Testis (tissue), 3 donors: ENCODE measurements around the gene EIF4A3. TPM values are rescaled to one million over a fixed set of nuclear protein-coding genes. Genes with fewer than 3 reads are reported as not detected.

ENCODE experiments used
- DNase-seq: peaks from one replicate; pipeline ENCODE4 v3.0.0-alpha.2; 2019
- H3K27ac ChIP-seq, 2 donors: fragments of 200-600 bp; sonication (generic); one replicate each; pipeline ENCODE4 v1.5.1; 2019
- H3K27me3 ChIP-seq: fragments of 200-600 bp; sonication (generic); one replicate; pipeline ENCODE4 v1.5.1; 2019
- H3K36me3 ChIP-seq: fragments of 200-600 bp; sonication (generic); one replicate; pipeline ENCODE4 v1.5.1; 2017; ENCODE audit warnings: low read depth; ENCODE audit errors: missing control alignments
- H3K4me1 ChIP-seq: fragments of 200-600 bp; sonication (generic); one replicate; pipeline ENCODE4 v1.5.1; 2019
- H3K4me3 ChIP-seq, 2 donors: fragments of 200-600 bp; sonication (generic); one replicate each; pipeline ENCODE4 v1.5.1; 2017 to 2019
- H3K9me3 ChIP-seq: fragments of 200-600 bp; sonication (generic); one replicate; pipeline ENCODE4 v1.5.1; 2017
- POLR2A ChIP-seq: fragments of 450-650 bp; IDR thresholded peaks from one replicate; pipeline ENCODE4 v1.6.1; 2017; ENCODE audit warnings: antibody characterized with exemption, mild to moderate bottlenecking, moderate library complexity
- WGBS, 2 donors: methylation state at CpG; one replicate each; pipeline ENCODE4 v1.1.5; 2018; 5-methylcytosine and 5-hydroxymethylcytosine counted together
- intact Hi-C: fragments of 100-400 bp; cut with DNase I; formaldehyde crosslinking; loops from one replicate; pipeline ENCODE4 v1.15.1; 2023; ENCODE audit warnings: low total_unique reads
- polyA plus RNA-seq: library from polyadenylated mRNA; stranded (reverse); fragments of 350-450 nt; fragmentation: Illumina TruSeq; extraction: RNeasy Lipid Tissue Mini Kit (QIAGEN cat#74804); gene quantifications from one replicate; pipeline ENCODE4 v1.2.3, GENCODE V29; 2014; ENCODE audit warnings: low read depth, low replicate concordance; ENCODE audit not compliant: insufficient read depth
- total RNA-seq, 2 donors: library from RNA; depleted of rRNA; stranded (reverse); fragments of >200 nt; gene quantifications; one replicate each; pipeline ENCODE4 v1.2.3, GENCODE V29; 2016
- TF ChIP-seq, protein P1 (sequence below), 3 experiments: fragments of 450-650 bp in 2 of 3; fragments of 200-600 bp in 1 of 3; sonication (generic) in 1 of 3; IDR thresholded peaks; one replicate each; pipeline ENCODE4 v1.5.1; 2016 to 2019; ENCODE audit warnings: antibody characterized with exemption in 3 of 3, mild to moderate bottlenecking in 2 of 3, moderate library complexity in 1 of 3

Gene EIF4A3
- total and polyA plus RNA-seq, 3 donors from 2014 or later = 67.1 to 99.3 (median 85.6) TPM

DNA sequence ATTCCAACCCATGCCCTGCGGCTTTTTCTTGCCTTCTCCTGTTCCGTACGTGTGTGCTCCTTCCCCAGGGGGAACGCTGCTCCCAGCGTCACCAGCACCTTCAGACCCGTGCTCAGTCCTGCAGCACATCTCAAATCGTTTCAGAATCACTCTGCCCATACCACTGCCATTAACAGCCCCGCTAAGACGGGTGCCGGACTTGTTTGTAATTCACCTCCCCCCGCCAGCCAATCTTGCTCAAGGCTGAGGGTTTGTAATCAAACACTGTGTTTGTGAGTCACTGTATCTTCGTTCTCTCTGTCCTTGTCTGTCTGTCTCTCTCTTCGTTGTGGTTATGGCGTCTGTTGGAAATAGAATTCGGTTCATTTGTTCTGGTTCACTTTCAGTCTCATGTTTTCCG lies 40.2 kb upstream of the EIF4A3 start:
- DNase-seq = no peak
- no peak overlapping the region for H3K27ac ChIP-seq
- TF ChIP-seq POLR2A = no peak
- TF ChIP-seq, protein P1, sequence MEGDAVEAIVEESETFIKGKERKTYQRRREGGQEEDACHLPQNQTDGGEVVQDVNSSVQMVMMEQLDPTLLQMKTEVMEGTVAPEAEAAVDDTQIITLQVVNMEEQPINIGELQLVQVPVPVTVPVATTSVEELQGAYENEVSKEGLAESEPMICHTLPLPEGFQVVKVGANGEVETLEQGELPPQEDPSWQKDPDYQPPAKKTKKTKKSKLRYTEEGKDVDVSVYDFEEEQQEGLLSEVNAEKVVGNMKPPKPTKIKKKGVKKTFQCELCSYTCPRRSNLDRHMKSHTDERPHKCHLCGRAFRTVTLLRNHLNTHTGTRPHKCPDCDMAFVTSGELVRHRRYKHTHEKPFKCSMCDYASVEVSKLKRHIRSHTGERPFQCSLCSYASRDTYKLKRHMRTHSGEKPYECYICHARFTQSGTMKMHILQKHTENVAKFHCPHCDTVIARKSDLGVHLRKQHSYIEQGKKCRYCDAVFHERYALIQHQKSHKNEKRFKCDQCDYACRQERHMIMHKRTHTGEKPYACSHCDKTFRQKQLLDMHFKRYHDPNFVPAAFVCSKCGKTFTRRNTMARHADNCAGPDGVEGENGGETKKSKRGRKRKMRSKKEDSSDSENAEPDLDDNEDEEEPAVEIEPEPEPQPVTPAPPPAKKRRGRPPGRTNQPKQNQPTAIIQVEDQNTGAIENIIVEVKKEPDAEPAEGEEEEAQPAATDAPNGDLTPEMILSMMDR (IDR thresholded peaks at IDR 0.05) = no peak
- H3K27me3 ChIP-seq = no peaks in the 10 kb centered on the region
- H3K36me3 ChIP-seq = no peaks in the 10 kb centered on the region
- intact Hi-C loops = no loop called here
- H3K4me3 ChIP-seq = no peak overlapping the region
- peaks cover 3% of the 10 kb centered on the region for H3K4me1 ChIP-seq
- 81 to 85% methylated on average over 16 of the region's 16 CpGs for WGBS, 2 donors
- no peaks in the 10 kb centered on the region for H3K9me3 ChIP-seq

DNA sequence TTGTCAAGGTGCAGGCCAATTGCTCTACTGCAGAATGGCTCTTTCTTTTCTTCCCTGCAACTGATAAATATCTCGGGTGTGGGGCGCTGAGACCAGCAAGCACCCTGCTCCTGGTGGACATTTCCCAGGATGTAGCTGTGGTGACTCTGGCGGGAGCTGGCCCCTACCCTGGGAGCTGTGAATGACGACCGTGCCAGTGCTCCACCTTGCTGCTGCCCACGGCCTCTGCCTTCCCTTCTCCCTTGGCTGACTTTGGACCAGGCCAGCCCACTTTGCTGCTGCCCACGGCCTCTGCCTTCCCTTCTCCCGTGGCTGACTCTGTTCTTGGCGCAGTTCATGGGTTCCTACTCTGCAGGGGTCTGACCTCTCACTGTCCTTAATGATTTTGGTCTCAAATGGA lies 39.0 kb upstream of the EIF4A3 start:
- Histone ChIP-seq H3K36me3 (no peaks in the 10 kb centered on the region), H3K27ac (no peak overlapping the region), H3K9me3 (no peaks in the 10 kb centered on the region), H3K27me3 (no peaks in the 10 kb centered on the region), H3K4me1 (peaks cover 3% of the 10 kb centered on the region), H3K4me3 (no peak overlapping the region)
- no peak for DNase-seq
- no peak for TF ChIP-seq POLR2A
- TF ChIP-seq, protein P1 (IDR thresholded peaks at IDR 0.05) = no peak
- intact Hi-C loops = no loop called here
- WGBS, 2 donors = 86 to 91% methylated on average over 6 to 9 of the region's 9 CpGs

DNA sequence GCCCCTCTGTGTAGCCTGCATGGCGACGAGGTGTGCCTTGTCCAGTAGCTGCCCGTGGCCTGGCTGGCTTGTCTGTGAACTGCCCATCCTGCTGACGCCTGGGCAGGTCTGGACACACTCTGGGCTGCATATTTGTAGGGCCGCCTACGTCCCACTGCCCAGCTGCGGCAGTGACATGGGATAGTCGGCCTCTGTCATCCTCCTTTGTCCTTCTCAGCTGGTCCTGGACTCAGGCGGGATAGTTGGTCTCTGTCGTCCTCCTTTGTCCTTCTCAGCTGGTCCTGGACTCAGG lies 37.4 kb upstream of the EIF4A3 start:
- WGBS, 2 donors = 73 to 85% methylated on average over 4 to 10 of the region's 10 CpGs
- Histone ChIP-seq H3K4me3 (no peak overlapping the region), H3K4me1 (peaks cover 3% of the 10 kb centered on the region), H3K9me3 (no peaks in the 10 kb centered on the region), H3K27ac (no peak overlapping the region), H3K27me3 (no peaks in the 10 kb centered on the region), H3K36me3 (no peaks in the 10 kb centered on the region)
- DNase-seq = no peak
- TF ChIP-seq, protein P1 (IDR thresholded peaks at IDR 0.05) = no peak
- TF ChIP-seq POLR2A = no peak
- intact Hi-C loops = no loop called here

DNA sequence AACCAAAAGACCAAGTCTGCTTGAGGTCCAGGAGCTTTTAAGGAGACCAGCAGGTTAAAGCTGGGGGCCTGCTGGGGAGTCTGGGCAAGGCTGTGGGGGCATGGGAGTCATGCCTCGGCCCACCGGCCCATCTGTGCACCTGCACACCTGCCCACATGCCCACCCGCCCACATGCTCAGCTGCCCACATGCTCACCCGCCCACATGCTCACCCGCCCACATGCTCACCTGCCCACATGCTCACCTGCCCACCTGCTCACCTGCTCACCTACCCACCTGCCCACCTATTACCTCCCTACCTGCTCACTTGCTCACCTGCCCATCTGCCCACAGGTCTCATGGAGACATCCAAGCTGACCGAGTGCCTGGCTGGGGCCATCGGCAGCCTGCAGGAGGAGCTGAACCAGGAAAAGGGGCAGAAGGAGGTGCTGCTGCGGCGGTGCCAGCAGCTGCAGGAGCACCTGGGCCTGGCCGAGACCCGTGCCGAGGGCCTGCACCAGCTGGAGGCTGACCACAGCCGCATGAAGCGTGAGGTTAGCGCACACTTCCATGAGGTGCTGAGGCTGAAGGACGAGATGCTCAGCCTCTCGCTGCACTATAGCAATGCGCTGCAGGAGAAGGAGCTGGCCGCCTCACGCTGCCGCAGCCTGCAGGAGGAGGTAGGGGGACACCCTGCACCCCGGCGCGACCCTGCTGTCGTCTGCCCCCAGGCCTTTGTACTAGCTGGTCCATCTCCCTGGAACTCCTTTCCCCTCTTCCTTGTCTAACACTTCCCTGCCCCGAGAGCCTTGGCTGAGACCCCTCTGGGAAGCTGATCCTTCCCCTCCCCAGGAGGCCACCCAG lies 36.9 kb upstream of the EIF4A3 start:
- H3K27me3 ChIP-seq = no peaks in the 10 kb centered on the region
- no peaks in the 10 kb centered on the region for H3K9me3 ChIP-seq
- no peak overlapping the region for H3K4me3 ChIP-seq
- H3K36me3 ChIP-seq = no peaks in the 10 kb centered on the region
- no peak overlapping the region for H3K27ac ChIP-seq
- H3K4me1 ChIP-seq = peaks cover 3% of the 10 kb centered on the region
- DNase-seq = no peak
- no peak for TF ChIP-seq POLR2A
- TF ChIP-seq, protein P1 (IDR thresholded peaks at IDR 0.05) = no peak
- WGBS, 2 donors = 86% methylated on average over 20 to 26 of the region's 26 CpGs
- intact Hi-C loops = no loop called here

DNA sequence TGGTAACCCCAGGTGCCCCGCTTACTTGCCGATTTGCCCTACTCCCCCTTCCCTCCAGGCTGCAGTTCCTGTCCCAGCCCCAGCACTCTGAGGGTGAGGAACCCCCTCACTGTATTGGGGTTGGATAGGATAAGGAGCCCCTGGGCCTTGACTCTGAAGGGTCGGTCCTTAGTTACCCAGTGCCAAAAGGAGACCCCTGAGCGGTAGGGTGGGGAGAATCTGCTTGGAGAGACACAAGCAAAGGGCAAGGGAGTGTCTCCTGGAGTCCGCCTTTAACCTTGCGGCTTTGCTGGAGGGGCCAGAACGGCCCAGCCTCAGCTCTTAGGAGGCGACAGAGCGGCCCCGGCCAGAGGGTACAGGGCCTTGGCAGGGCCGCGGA lies 35.9 kb upstream of the EIF4A3 start:
- no peaks in the 10 kb centered on the region for H3K27me3 ChIP-seq
- H3K4me3 ChIP-seq = no peak overlapping the region
- no peaks in the 10 kb centered on the region for H3K36me3 ChIP-seq
- peaks cover 2% of the 10 kb centered on the region for H3K4me1 ChIP-seq
- no peak overlapping the region for H3K27ac ChIP-seq
- no peak for TF ChIP-seq POLR2A
- TF ChIP-seq, protein P1 (IDR thresholded peaks at IDR 0.05) = no peak
- no peak for DNase-seq
- intact Hi-C loops = no loop called here
- no peaks in the 10 kb centered on the region for H3K9me3 ChIP-seq
- 92 to 97% methylated on average over 10 to 12 of the region's 12 CpGs for WGBS, 2 donors
